Measurements from ENCODE around the gene NRG4. TPM values are rescaled to one million over a fixed set of nuclear protein-coding genes. Genes with fewer than 3 reads are reported as not detected.

NRG4 gene
- total and polyA plus RNA-seq, 4 donors, result 7.3 to 9.2 (median 8.4) TPM

DNA sequence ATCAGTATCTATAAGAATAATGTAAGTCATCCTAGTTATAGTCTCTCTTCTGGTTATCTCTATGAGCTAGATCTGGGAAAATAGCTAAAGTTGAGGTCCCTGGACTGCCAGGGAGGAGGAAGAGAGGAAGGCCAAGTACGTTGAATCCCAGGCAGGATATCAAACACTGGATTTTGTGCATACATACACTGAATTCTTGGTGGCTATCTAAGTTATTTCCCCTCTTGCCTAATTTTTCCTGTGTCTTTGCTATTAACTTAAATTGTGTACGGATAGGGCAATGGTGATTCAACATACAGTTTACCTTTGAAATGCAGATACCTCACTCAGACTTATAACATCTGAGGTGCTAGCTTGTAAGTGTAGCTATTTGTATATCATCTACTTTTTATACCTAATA is 81.4 kb downstream of the NRG4 start:
- H3K36me3 ChIP-seq (ENCODE audit: control insufficient read depth, insufficient read depth, low read length), result peaks cover 6% of the 10 kb centered on the region
- H3K9me3 ChIP-seq (ENCODE audit: control insufficient read depth, insufficient read depth, low read length), result no peaks in the 10 kb centered on the region
- no peak for DNase-seq (ENCODE audit: low read depth in 4 of 6, low spot score in 6 of 6)
- WGBS (ENCODE audit: insufficient coverage), result no CpG with 5 or more reads among the region's 2 CpGs
- no peaks in the 10 kb centered on the region for H3K27me3 ChIP-seq (ENCODE audit: control insufficient read depth, insufficient read depth, low read length)
- H3K27ac ChIP-seq (ENCODE audit: low read depth, low read length), result no peak overlapping the region
- H3K4me3 ChIP-seq (ENCODE audit: low read depth, low read length), result no peak overlapping the region
- no peaks in the 10 kb centered on the region for H3K4me1 ChIP-seq (ENCODE audit: control insufficient read depth, insufficient read depth, low read length)

GRCh38 chr15:75929799-75930565 is 82.2 kb downstream of the NRG4 start:
- Histone ChIP-seq H3K4me1 (ENCODE audit: control insufficient read depth, insufficient read depth, low read length) (no peaks in the 10 kb centered on the region), H3K9me3 (ENCODE audit: control insufficient read depth, insufficient read depth, low read length) (no peaks in the 10 kb centered on the region), H3K27ac (ENCODE audit: low read depth, low read length) (no peak overlapping the region), H3K4me3 (ENCODE audit: low read depth, low read length) (no peak overlapping the region), H3K27me3 (ENCODE audit: control insufficient read depth, insufficient read depth, low read length) (no peaks in the 10 kb centered on the region), H3K36me3 (ENCODE audit: control insufficient read depth, insufficient read depth, low read length) (peaks cover 4% of the 10 kb centered on the region)
- WGBS (ENCODE audit: insufficient coverage), result 83% methylated on average over 2 of the region's 5 CpGs
- DNase-seq (ENCODE audit: low read depth in 4 of 6, low spot score in 6 of 6), result peak in 1 of 6 donors; percentile 13

DNA sequence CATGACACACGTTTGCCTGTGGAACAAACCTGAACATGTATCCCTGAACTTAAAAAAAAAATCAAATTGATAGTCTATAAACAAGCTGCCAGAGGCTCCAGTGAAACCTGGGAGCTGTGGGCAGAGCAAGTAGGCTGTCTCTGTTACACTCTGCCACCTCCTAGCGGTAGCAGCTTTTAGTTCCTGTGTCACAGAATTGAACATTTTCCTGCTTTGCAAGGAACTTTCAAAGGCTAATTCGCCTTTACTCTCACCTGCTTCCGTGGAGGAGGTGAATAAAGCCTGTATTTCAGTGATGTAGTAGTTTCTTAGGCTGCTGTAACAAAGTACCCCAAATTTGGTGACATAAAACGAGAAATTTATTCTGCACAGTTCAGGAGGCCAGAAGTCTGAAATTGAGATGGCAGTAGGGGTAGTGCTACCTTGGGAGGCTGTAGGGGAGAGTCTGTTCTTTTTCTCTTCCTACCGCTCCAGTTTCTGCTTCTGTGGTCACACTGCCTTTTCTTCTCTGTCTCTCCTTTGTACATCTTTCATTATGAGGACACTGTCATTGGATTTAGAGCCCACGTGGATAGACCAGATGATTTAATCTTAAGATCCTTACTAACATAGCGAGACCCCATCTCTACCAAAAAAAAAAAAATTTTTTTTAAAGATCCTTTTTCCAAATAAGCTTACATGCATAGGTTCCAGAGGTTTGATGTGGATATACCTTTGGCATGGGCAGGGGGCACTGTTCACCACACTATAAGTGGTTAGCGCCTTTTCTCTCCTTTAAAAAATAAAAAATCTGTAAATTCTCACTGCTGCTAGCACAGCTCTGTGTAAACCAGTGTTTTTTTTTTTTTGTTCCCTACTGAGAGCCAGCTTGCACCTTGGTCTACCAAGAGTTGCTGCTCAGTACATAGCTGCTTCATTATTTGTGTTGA is 83.3 kb downstream of the NRG4 start:
- peak in 2 of 6 donors; percentile 14 to 43 for DNase-seq (ENCODE audit: low read depth in 4 of 6, low spot score in 6 of 6)
- Histone ChIP-seq H3K4me1 (ENCODE audit: control insufficient read depth, insufficient read depth, low read length) (no peaks in the 10 kb centered on the region), H3K4me3 (ENCODE audit: low read depth, low read length) (no peak overlapping the region), H3K36me3 (ENCODE audit: control insufficient read depth, insufficient read depth, low read length) (peaks cover 7% of the 10 kb centered on the region), H3K27me3 (ENCODE audit: control insufficient read depth, insufficient read depth, low read length) (no peaks in the 10 kb centered on the region), H3K27ac (ENCODE audit: low read depth, low read length) (no peak overlapping the region), H3K9me3 (ENCODE audit: control insufficient read depth, insufficient read depth, low read length) (no peaks in the 10 kb centered on the region)
- 33% methylated on average over 1 of the region's 9 CpGs for WGBS (ENCODE audit: insufficient coverage)

GRCh38 chr15:75927601-75928000 is 84.6 kb downstream of the NRG4 start:
- H3K36me3 ChIP-seq (ENCODE audit: control insufficient read depth, insufficient read depth, low read length), result peaks cover 6% of the 10 kb centered on the region
- no peak overlapping the region for H3K27ac ChIP-seq (ENCODE audit: low read depth, low read length)
- no peak for DNase-seq (ENCODE audit: low read depth in 4 of 6, low spot score in 6 of 6)
- no peaks in the 10 kb centered on the region for H3K27me3 ChIP-seq (ENCODE audit: control insufficient read depth, insufficient read depth, low read length)
- no peaks in the 10 kb centered on the region for H3K4me1 ChIP-seq (ENCODE audit: control insufficient read depth, insufficient read depth, low read length)
- no CpG with 5 or more reads among the region's 4 CpGs for WGBS (ENCODE audit: insufficient coverage)
- H3K9me3 ChIP-seq (ENCODE audit: control insufficient read depth, insufficient read depth, low read length), result no peaks in the 10 kb centered on the region
- H3K4me3 ChIP-seq (ENCODE audit: low read depth, low read length), result no peak overlapping the region

DNA sequence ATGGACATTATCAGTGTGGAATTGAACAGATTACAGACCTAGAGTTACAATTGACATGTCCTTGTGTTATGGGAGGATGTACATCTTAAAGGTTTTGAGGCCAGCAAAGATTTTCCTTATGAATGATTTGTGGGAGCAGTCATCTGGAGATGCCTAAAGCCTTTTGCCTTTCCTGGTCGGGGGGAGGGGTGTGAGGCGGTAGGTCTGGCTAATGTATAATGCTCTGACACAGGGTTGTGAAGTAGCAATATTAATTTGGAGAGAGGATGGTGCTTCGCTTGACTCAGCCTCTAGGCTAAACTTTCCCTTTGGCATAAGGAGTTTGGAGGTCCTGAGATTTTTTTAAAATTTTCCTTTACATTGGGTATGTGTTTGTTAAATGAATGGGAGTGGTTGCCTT is 85.3 kb downstream of the NRG4 start:
- no peak for DNase-seq (ENCODE audit: low read depth in 4 of 6, low spot score in 6 of 6)
- 100% methylated on average over 2 of the region's 3 CpGs for WGBS (ENCODE audit: insufficient coverage)
- Histone ChIP-seq H3K36me3 (ENCODE audit: control insufficient read depth, insufficient read depth, low read length) (peaks cover 10% of the 10 kb centered on the region), H3K27me3 (ENCODE audit: control insufficient read depth, insufficient read depth, low read length) (no peaks in the 10 kb centered on the region), H3K4me1 (ENCODE audit: control insufficient read depth, insufficient read depth, low read length) (no peaks in the 10 kb centered on the region), H3K4me3 (ENCODE audit: low read depth, low read length) (no peak overlapping the region), H3K27ac (ENCODE audit: low read depth, low read length) (no peak overlapping the region), H3K9me3 (ENCODE audit: control insufficient read depth, insufficient read depth, low read length) (no peaks in the 10 kb centered on the region)

GRCh38 chr15:75925440-75925839 is 86.8 kb downstream of the NRG4 start:
- Histone ChIP-seq H3K9me3 (ENCODE audit: control insufficient read depth, insufficient read depth, low read length) (no peaks in the 10 kb centered on the region), H3K4me1 (ENCODE audit: control insufficient read depth, insufficient read depth, low read length) (no peaks in the 10 kb centered on the region), H3K27ac (ENCODE audit: low read depth, low read length) (no peak overlapping the region), H3K36me3 (ENCODE audit: control insufficient read depth, insufficient read depth, low read length) (peaks cover 12% of the 10 kb centered on the region), H3K27me3 (ENCODE audit: control insufficient read depth, insufficient read depth, low read length) (no peaks in the 10 kb centered on the region), H3K4me3 (ENCODE audit: low read depth, low read length) (no peak overlapping the region)
- no CpG with 5 or more reads among the region's 2 CpGs for WGBS (ENCODE audit: insufficient coverage)
- DNase-seq (ENCODE audit: low read depth in 4 of 6, low spot score in 6 of 6), result no peak

DNA sequence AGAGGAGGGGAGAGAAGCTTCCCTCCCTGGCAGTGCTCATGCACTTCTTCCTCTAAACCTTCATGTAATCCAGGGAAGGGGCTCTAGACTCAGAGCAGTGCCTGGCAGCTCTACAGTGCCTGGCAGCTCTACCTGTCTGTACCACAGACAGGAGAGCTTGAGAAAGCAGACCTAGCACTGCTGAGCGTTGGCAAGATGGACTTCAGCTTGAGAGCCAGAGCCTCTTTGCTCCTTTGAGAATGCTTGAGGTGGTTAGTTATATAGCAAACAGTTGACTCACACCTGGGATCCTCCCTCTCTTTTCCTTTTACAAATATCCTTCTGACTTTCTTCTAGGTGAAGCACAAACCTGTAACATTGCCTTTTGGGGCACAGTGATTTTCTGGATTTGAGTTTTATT is 87.6 kb downstream of the NRG4 start:
- Histone ChIP-seq H3K4me3 (ENCODE audit: low read depth, low read length) (no peak overlapping the region), H3K36me3 (ENCODE audit: control insufficient read depth, insufficient read depth, low read length) (peaks cover 12% of the 10 kb centered on the region), H3K4me1 (ENCODE audit: control insufficient read depth, insufficient read depth, low read length) (no peaks in the 10 kb centered on the region), H3K27me3 (ENCODE audit: control insufficient read depth, insufficient read depth, low read length) (no peaks in the 10 kb centered on the region), H3K27ac (ENCODE audit: low read depth, low read length) (no peak overlapping the region), H3K9me3 (ENCODE audit: control insufficient read depth, insufficient read depth, low read length) (no peaks in the 10 kb centered on the region)
- 100% methylated on average over 1 of the region's 1 CpG for WGBS (ENCODE audit: insufficient coverage)
- no peak for DNase-seq (ENCODE audit: low read depth in 4 of 6, low spot score in 6 of 6)

DNA sequence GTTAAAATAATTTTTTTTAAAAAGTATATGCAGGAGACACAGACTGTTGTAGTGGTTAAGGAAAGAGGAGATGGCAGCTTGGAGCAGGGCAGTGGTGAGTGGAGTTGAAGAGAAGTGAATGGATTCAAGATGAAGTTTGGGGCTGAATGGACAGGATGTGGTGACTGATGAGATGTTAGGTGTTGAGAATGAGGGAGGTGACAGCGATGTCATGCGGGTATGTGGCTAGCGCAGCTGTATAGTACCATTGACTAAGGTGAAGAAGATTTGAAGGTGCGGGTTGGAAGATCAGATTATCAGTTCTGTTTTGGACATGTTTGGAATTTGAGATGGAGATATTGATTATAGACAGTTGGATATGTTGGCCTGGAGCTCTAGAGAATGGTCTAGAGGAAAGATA is 88.5 kb downstream of the NRG4 start:
- Histone ChIP-seq H3K36me3 (ENCODE audit: control insufficient read depth, insufficient read depth, low read length) (peaks cover 16% of the 10 kb centered on the region), H3K9me3 (ENCODE audit: control insufficient read depth, insufficient read depth, low read length) (no peaks in the 10 kb centered on the region), H3K27ac (ENCODE audit: low read depth, low read length) (no peak overlapping the region), H3K4me1 (ENCODE audit: control insufficient read depth, insufficient read depth, low read length) (no peaks in the 10 kb centered on the region), H3K27me3 (ENCODE audit: control insufficient read depth, insufficient read depth, low read length) (no peaks in the 10 kb centered on the region), H3K4me3 (ENCODE audit: low read depth, low read length) (no peak overlapping the region)
- WGBS (ENCODE audit: insufficient coverage), result 96% methylated on average over 4 of the region's 4 CpGs
- DNase-seq (ENCODE audit: low read depth in 4 of 6, low spot score in 6 of 6), result no peak

DNA sequence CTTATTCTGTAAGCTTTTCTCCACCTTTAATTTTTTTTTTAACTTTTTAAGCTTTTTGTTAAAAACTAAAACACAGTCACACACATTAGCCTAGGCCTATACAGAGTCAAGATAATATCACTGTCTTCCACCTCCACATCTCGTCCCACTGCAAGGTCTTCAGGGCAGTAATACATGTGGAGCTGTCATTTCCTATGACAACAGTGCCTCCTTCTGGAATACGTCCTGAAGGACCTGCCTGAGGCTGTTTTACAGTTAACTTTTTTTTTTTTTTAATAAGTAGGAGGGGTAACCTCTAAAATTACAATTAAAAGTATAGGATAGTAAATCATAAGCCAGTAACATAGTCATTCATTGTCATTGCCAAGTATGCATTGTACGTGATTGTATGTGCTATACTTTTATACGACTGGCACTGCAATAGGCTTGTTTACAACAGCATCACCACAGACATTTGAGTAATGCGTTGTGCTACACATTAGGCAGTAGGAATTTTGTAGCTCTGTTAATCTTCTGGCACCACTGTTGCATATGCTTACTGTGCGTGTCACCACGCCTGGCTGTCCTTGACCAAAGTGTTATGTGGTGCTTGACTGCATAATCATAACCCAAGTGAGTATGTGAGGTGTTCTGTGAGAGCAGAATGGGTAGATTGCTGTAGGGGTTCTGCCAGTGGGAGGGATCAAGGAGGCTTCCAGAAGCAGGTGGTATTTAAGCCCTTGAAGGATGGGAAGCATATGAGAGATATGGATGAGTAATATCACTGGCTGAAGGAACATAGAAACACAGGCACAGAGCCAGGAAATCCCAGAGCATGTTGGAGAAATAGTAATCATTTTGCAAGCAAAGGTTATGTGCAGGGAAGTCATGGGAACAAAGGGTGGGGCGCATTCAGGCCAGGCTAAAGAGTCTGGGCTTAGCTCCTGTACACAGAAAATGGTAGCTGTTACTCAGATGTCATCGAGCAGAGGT is 90.2 kb downstream of the NRG4 start:
- DNase-seq (ENCODE audit: low read depth in 4 of 6, low spot score in 6 of 6), result peak in 2 of 6 donors; percentile 8 to 21
- H3K36me3 ChIP-seq (ENCODE audit: control insufficient read depth, insufficient read depth, low read length), result peaks cover 18% of the 10 kb centered on the region
- H3K4me1 ChIP-seq (ENCODE audit: control insufficient read depth, insufficient read depth, low read length), result no peaks in the 10 kb centered on the region
- H3K9me3 ChIP-seq (ENCODE audit: control insufficient read depth, insufficient read depth, low read length), result no peaks in the 10 kb centered on the region
- no peak overlapping the region for H3K27ac ChIP-seq (ENCODE audit: low read depth, low read length)
- H3K27me3 ChIP-seq (ENCODE audit: control insufficient read depth, insufficient read depth, low read length), result no peaks in the 10 kb centered on the region
- H3K4me3 ChIP-seq (ENCODE audit: low read depth, low read length), result no peak overlapping the region
- WGBS (ENCODE audit: insufficient coverage), result 92% methylated on average over 5 of the region's 9 CpGs

Data from spinal cord (tissue), 10 donors.